SK-N-SH (cell line): ENCODE data around the gene CABP1.

Experiments
- EZH2phosphoT487 ChIP-seq: fragments of 200-600 bp; sonication (generic); IDR thresholded peaks from 2 replicates; pipeline ENCODE4 v1.6.1; 2017; ENCODE audit warnings: low read depth, mixed run types, mild to moderate bottlenecking, antibody characterized with exemption, moderate library complexity, borderline replicate concordance
- GABPA ChIP-seq: IDR thresholded peaks from 2 replicates; pipeline ENCODE4 v1.4.0; 2012; ENCODE audit warnings: low read depth, mild to moderate bottlenecking
- NRF1 ChIP-seq: IDR thresholded peaks from 2 replicates; pipeline ENCODE4 v1.6.1; 2012; ENCODE audit warnings: low read depth, mild to moderate bottlenecking, low read length
- POLR2AphosphoS5 ChIP-seq: IDR thresholded peaks from 2 replicates; pipeline ENCODE4 v1.6.1; 2012; ENCODE audit warnings: low read depth, low read length
- USF1 ChIP-seq: IDR thresholded peaks from 2 replicates; pipeline ENCODE4 v1.4.0; 2012; ENCODE audit warnings: low read depth, borderline replicate concordance
- TF ChIP-seq, protein P1 (sequence below): fragments of 200-600 bp; sonication (generic); IDR thresholded peaks from 2 replicates; pipeline ENCODE4 v1.6.1; 2017; ENCODE audit warnings: antibody characterized with exemption, mild to moderate bottlenecking, moderate library complexity

- TF ChIP-seq, protein P1, sequence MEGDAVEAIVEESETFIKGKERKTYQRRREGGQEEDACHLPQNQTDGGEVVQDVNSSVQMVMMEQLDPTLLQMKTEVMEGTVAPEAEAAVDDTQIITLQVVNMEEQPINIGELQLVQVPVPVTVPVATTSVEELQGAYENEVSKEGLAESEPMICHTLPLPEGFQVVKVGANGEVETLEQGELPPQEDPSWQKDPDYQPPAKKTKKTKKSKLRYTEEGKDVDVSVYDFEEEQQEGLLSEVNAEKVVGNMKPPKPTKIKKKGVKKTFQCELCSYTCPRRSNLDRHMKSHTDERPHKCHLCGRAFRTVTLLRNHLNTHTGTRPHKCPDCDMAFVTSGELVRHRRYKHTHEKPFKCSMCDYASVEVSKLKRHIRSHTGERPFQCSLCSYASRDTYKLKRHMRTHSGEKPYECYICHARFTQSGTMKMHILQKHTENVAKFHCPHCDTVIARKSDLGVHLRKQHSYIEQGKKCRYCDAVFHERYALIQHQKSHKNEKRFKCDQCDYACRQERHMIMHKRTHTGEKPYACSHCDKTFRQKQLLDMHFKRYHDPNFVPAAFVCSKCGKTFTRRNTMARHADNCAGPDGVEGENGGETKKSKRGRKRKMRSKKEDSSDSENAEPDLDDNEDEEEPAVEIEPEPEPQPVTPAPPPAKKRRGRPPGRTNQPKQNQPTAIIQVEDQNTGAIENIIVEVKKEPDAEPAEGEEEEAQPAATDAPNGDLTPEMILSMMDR, result no peak
- TF ChIP-seq GABPA (no peak), NRF1 (no peak), USF1 (no peak), POLR2AphosphoS5 (no peak), EZH2phosphoT487 (no peak)
These were observed 26.4 kb downstream of the CABP1 start for GRCh38 chr12:120666571-120667390.
